PC-9 (cell line): ENCODE data around the gene SASH1.

Experiments used
- EZH2 ChIP-seq: fragments of 200-600 bp; sonication (generic); IDR thresholded peaks from 2 replicates; pipeline ENCODE4 v1.8.0; 2017; ENCODE audit warnings: antibody characterized with exemption, low read depth
- TF ChIP-seq, protein P1 (sequence below): fragments of 200-600 bp; sonication (generic); conservative IDR thresholded peaks from 2 replicates; pipeline ENCODE4 v1.6.1; 2017; ENCODE audit warnings: mixed run types, antibody characterized with exemption, mild to moderate bottlenecking, moderate library complexity

DNA sequence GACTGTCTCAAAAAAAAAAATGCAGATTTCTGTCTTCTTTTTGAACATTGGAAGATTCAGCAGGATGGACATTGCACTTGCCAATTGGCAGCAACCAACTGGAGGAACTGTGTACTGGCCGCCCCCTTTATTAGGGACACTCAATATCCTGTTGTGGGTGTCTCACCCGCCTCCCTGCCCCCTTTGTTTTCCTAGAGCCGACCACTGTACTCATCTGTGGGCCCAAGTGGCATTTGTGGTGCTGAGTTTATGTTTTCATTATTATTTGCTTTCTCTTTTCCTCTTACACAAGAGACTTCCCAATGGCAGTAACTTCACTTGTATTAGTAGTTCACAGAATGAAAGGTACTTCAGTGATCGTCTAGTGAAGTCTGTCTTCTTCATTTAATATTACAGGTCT, 125.3 kb downstream of the SASH1 start:
- TF ChIP-seq, protein P1, sequence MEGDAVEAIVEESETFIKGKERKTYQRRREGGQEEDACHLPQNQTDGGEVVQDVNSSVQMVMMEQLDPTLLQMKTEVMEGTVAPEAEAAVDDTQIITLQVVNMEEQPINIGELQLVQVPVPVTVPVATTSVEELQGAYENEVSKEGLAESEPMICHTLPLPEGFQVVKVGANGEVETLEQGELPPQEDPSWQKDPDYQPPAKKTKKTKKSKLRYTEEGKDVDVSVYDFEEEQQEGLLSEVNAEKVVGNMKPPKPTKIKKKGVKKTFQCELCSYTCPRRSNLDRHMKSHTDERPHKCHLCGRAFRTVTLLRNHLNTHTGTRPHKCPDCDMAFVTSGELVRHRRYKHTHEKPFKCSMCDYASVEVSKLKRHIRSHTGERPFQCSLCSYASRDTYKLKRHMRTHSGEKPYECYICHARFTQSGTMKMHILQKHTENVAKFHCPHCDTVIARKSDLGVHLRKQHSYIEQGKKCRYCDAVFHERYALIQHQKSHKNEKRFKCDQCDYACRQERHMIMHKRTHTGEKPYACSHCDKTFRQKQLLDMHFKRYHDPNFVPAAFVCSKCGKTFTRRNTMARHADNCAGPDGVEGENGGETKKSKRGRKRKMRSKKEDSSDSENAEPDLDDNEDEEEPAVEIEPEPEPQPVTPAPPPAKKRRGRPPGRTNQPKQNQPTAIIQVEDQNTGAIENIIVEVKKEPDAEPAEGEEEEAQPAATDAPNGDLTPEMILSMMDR: no peak
- TF ChIP-seq EZH2: no peak
